Measurements from ENCODE around the gene OGDH. TPM values are rescaled to one million over a fixed set of nuclear protein-coding genes. Genes with fewer than 3 reads are reported as not detected.

The OGDH gene
- total RNA-seq, 1 donor from 2014 or later: 80.0 TPM

GRCh38 chr7:44599222-44599621, 7.2 kb upstream of the OGDH start:
- TF ChIP-seq CTCF (IDR thresholded peaks at IDR 0.05): no peak
- no peak overlapping the region for H3K27ac Mint-ChIP-seq (ENCODE audit: unreplicated experiment)
- no peak for DNase-seq (ENCODE audit: low spot score)
- no peaks in the 10 kb centered on the region for H3K27me3 Mint-ChIP-seq (ENCODE audit: low read depth)
- no peak overlapping the region for H3K4me3 Mint-ChIP-seq (ENCODE audit: unreplicated experiment)
- H3K36me3 Mint-ChIP-seq (ENCODE audit: low read depth): no peaks in the 10 kb centered on the region
- H3K4me1 Mint-ChIP-seq (ENCODE audit: low read depth): no peaks in the 10 kb centered on the region
- H3K9me3 Mint-ChIP-seq (ENCODE audit: low read depth): no peaks in the 10 kb centered on the region

- TF ChIP-seq CTCF (IDR thresholded peaks at IDR 0.05): no peak
- no peaks in the 10 kb centered on the region for H3K36me3 Mint-ChIP-seq (ENCODE audit: low read depth)
- DNase-seq (ENCODE audit: low spot score): no peak
- H3K9me3 Mint-ChIP-seq (ENCODE audit: low read depth): no peaks in the 10 kb centered on the region
- no peak overlapping the region for H3K4me3 Mint-ChIP-seq (ENCODE audit: unreplicated experiment)
- H3K27ac Mint-ChIP-seq (ENCODE audit: unreplicated experiment): no peak overlapping the region
- no peaks in the 10 kb centered on the region for H3K27me3 Mint-ChIP-seq (ENCODE audit: low read depth)
- H3K4me1 Mint-ChIP-seq (ENCODE audit: low read depth): peaks cover 15% of the 10 kb centered on the region
Measured at GRCh38 chr7:44602576-44602910, 3.9 kb upstream of the OGDH start.

GRCh38 chr7:44603193-44603592, 3.2 kb upstream of the OGDH start:
- H3K27me3 Mint-ChIP-seq (ENCODE audit: low read depth): no peaks in the 10 kb centered on the region
- peaks cover 1% of the 10 kb centered on the region for H3K36me3 Mint-ChIP-seq (ENCODE audit: low read depth)
- no peak for DNase-seq (ENCODE audit: low spot score)
- H3K9me3 Mint-ChIP-seq (ENCODE audit: low read depth): no peaks in the 10 kb centered on the region
- peaks cover 18% of the 10 kb centered on the region for H3K4me1 Mint-ChIP-seq (ENCODE audit: low read depth)
- no peak for TF ChIP-seq CTCF (IDR thresholded peaks at IDR 0.05)
- H3K27ac Mint-ChIP-seq (ENCODE audit: unreplicated experiment): no peak overlapping the region
- H3K4me3 Mint-ChIP-seq (ENCODE audit: unreplicated experiment): no peak overlapping the region

DNA sequence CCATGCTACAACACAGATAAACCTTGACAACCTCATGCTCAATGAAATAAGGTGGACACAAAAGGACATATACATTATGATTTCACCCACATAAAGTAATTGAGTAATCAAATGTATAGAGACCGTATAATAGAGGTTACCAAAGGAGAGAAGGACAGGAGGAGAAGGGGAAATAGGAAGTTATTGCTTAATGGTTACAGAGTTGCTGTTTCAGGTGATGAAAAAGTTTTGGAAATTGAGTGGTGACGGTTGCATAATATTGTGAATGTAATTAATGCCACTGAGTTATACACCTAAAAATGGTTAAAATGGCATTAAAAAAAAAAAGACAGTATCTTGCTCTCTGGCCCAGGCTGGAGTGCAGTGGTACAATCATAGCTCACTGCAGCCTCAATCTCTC, 1.5 kb upstream of the OGDH start:
- H3K4me1 Mint-ChIP-seq (ENCODE audit: low read depth): peaks cover 35% of the 10 kb centered on the region
- H3K27me3 Mint-ChIP-seq (ENCODE audit: low read depth): no peaks in the 10 kb centered on the region
- no peak for DNase-seq (ENCODE audit: low spot score)
- H3K36me3 Mint-ChIP-seq (ENCODE audit: low read depth): peaks cover 1% of the 10 kb centered on the region
- H3K4me3 Mint-ChIP-seq (ENCODE audit: unreplicated experiment): no peak overlapping the region
- TF ChIP-seq CTCF (IDR thresholded peaks at IDR 0.05): no peak
- no peaks in the 10 kb centered on the region for H3K9me3 Mint-ChIP-seq (ENCODE audit: low read depth)
- H3K27ac Mint-ChIP-seq (ENCODE audit: unreplicated experiment): no peak overlapping the region

GRCh38 chr7:44607141-44608068, 978 bp downstream of the OGDH start:
- Mint-ChIP-seq H3K36me3 (ENCODE audit: low read depth) (peaks cover 1% of the 10 kb centered on the region), H3K27ac (ENCODE audit: unreplicated experiment) (peak overlapping the region; percentile 90), H3K9me3 (ENCODE audit: low read depth) (no peaks in the 10 kb centered on the region), H3K27me3 (ENCODE audit: low read depth) (no peaks in the 10 kb centered on the region), H3K4me1 (ENCODE audit: low read depth) (peaks cover 42% of the 10 kb centered on the region), H3K4me3 (ENCODE audit: unreplicated experiment) (peak overlapping the region; percentile 96)
- no peak for DNase-seq (ENCODE audit: low spot score)
- TF ChIP-seq CTCF (IDR thresholded peaks at IDR 0.05): no peak

Measured in chondrocyte (in vitro differentiated cells).